ENCODE results near the gene SDCCAG8.

The SDCCAG8 gene

DNA sequence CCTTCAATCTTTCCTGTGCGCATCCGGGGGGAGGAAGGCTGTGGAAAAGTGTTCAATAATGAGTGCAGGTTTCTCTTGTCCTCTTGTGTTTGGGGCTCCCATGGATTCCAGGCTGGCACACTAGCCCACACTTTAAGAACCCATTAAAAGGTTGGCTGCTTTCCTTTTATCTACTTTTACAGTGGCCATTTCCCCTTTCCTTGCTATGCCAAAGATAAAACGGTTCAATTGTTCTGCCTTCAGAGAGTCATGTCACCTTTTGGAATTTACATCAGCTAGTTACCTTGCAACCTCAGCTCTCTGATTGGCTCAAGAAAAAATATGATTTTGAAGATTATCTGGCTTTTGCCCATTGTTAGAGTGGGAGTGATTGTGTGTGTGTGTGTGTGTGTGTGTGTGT is 182.3 kb downstream of the SDCCAG8 start:
- TF ChIP-seq LEF1 (IDR thresholded peaks at IDR 0.05; ENCODE audit: borderline replicate concordance): no peak
- TF ChIP-seq ELF4 (IDR thresholded peaks at IDR 0.05): no peak
- no peak for TF ChIP-seq FOXK2 (IDR thresholded peaks at IDR 0.05)
- TF ChIP-seq FOXM1 (IDR thresholded peaks at IDR 0.05; ENCODE audit: borderline replicate concordance): no peak
- TF ChIP-seq CTBP1 (IDR thresholded peaks at IDR 0.05; ENCODE audit: borderline replicate concordance): no peak
- no peak for TF ChIP-seq NFRKB (IDR thresholded peaks at IDR 0.05)
- no peak for TF ChIP-seq BHLHE40 (IDR thresholded peaks at IDR 0.05; ENCODE audit: borderline replicate concordance)
- no peak for TF ChIP-seq ARNT (IDR thresholded peaks at IDR 0.05)
- TF ChIP-seq HDGF (IDR thresholded peaks at IDR 0.05; ENCODE audit: borderline replicate concordance): no peak
- no peak for TF ChIP-seq L3MBTL2 (conservative IDR thresholded peaks at IDR 0.05)
- TF ChIP-seq TARDBP (IDR thresholded peaks at IDR 0.05): no peak
- TF ChIP-seq ZNF384 (IDR thresholded peaks at IDR 0.05): no peak
- no peak for TF ChIP-seq FOXA1 (IDR thresholded peaks at IDR 0.05)
- TF ChIP-seq, protein P1, sequence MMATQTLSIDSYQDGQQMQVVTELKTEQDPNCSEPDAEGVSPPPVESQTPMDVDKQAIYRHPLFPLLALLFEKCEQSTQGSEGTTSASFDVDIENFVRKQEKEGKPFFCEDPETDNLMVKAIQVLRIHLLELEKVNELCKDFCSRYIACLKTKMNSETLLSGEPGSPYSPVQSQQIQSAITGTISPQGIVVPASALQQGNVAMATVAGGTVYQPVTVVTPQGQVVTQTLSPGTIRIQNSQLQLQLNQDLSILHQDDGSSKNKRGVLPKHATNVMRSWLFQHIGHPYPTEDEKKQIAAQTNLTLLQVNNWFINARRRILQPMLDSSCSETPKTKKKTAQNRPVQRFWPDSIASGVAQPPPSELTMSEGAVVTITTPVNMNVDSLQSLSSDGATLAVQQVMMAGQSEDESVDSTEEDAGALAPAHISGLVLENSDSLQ (IDR thresholded peaks at IDR 0.05): no peak
- CTCF ChIA-PET: no interaction called here
- DNase-seq (ENCODE audit: extremely low spot score): no peak
- POLR2A ChIA-PET: no interaction called here

DNA sequence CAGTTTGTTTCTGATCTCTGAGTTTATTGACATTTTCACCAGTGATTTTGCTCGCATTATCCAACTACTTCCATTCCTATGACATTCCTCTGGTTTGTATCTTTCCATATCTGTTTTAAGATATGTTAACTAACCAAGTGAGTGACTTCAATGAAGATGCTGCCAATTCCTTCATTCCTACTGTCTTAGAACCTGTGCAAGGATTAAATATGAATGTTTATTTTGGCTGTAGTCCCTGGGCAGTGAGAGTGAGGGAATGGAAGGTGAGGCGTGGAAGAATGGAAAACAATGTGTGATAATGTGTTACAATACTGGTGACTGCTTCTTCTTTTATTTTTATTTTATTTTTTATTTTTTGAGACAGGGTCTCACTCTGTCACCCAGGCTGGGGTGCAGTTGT is 183.0 kb downstream of the SDCCAG8 start:
- DNase-seq (ENCODE audit: extremely low spot score): no peak
- ChIA-PET POLR2A (no interaction called here), CTCF (no interaction called here)
- TF ChIP-seq TARDBP (IDR thresholded peaks at IDR 0.05) (no peak), ELF4 (IDR thresholded peaks at IDR 0.05) (no peak), FOXK2 (IDR thresholded peaks at IDR 0.05) (no peak), CTBP1 (IDR thresholded peaks at IDR 0.05; ENCODE audit: borderline replicate concordance) (no peak), NFRKB (IDR thresholded peaks at IDR 0.05) (no peak), FOXM1 (IDR thresholded peaks at IDR 0.05; ENCODE audit: borderline replicate concordance) (no peak), ZNF384 (IDR thresholded peaks at IDR 0.05) (no peak)

DNA sequence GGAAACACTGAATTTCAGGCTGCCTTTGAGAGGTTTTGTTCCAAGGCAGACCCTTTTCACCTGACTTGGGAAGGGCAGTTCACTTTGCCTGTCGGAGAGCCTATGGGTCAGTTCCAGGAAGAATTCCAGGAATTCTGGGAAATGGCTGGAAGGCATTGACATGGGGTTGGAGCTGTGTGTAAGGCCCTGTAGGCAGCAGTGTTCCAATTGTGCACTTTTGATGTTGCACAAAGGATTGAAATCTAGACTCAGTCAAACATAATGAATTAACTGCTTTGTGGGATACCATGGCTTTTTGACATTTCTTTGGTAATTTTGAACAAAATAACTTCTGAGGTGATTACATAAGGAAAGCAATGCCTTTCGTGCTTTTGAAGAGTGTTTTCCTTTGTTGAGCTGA is 184.6 kb downstream of the SDCCAG8 start:
- ChIA-PET POLR2A (no interaction called here), CTCF (no interaction called here)
- TF ChIP-seq FOXM1 (IDR thresholded peaks at IDR 0.05; ENCODE audit: borderline replicate concordance): no peak
- no peak for TF ChIP-seq SUZ12 (IDR thresholded peaks at IDR 0.05)
- no peak for TF ChIP-seq LEF1 (IDR thresholded peaks at IDR 0.05; ENCODE audit: borderline replicate concordance)
- TF ChIP-seq ARNT (IDR thresholded peaks at IDR 0.05): no peak
- no peak for TF ChIP-seq CTBP1 (IDR thresholded peaks at IDR 0.05; ENCODE audit: borderline replicate concordance)
- no peak for TF ChIP-seq TARDBP (IDR thresholded peaks at IDR 0.05)
- TF ChIP-seq ZNF384 (IDR thresholded peaks at IDR 0.05): no peak
- TF ChIP-seq NFRKB (IDR thresholded peaks at IDR 0.05): no peak
- TF ChIP-seq, protein P1 (IDR thresholded peaks at IDR 0.05): no peak
- no peak for TF ChIP-seq HDGF (IDR thresholded peaks at IDR 0.05; ENCODE audit: borderline replicate concordance)
- TF ChIP-seq SP1 (IDR thresholded peaks at IDR 0.05): no peak
- TF ChIP-seq FOXA1 (IDR thresholded peaks at IDR 0.05): no peak
- no peak for DNase-seq (ENCODE audit: extremely low spot score)

DNA sequence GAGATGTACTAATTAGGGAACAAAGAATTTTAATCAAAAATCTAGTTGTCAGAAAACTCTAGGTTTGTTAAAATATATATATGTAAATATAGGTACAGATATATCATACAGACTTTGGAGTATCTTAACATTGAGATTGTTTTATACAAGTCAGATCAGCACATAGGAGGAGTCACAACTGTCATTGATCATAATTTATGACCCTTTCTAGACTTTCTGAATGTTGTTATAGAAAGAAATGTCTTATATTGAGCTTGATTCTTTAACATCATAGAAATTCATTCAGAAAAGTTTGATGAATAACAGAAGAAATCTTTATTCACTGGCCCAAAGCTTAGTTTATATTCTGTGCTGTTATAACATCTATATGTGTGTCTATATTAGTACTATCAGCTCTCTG is 185.8 kb downstream of the SDCCAG8 start:
- TF ChIP-seq BHLHE40 (IDR thresholded peaks at IDR 0.05; ENCODE audit: borderline replicate concordance) (no peak), FOXK2 (IDR thresholded peaks at IDR 0.05) (no peak), LEF1 (IDR thresholded peaks at IDR 0.05; ENCODE audit: borderline replicate concordance) (no peak), TARDBP (IDR thresholded peaks at IDR 0.05) (no peak), FOXA1 (IDR thresholded peaks at IDR 0.05) (no peak), CTBP1 (IDR thresholded peaks at IDR 0.05; ENCODE audit: borderline replicate concordance) (no peak), SP1 (IDR thresholded peaks at IDR 0.05) (no peak), FOXM1 (IDR thresholded peaks at IDR 0.05; ENCODE audit: borderline replicate concordance) (no peak)
- TF ChIP-seq, protein P1 (IDR thresholded peaks at IDR 0.05): peak; percentile 84
- DNase-seq (ENCODE audit: extremely low spot score): no peak
- ChIA-PET POLR2A (no interaction called here), CTCF (interaction anchor here (0.6 kb wide), 1 partner anchor 61 kb away, joined by 3 read pairs; no protein-coding TSS in a partner anchor)

DNA sequence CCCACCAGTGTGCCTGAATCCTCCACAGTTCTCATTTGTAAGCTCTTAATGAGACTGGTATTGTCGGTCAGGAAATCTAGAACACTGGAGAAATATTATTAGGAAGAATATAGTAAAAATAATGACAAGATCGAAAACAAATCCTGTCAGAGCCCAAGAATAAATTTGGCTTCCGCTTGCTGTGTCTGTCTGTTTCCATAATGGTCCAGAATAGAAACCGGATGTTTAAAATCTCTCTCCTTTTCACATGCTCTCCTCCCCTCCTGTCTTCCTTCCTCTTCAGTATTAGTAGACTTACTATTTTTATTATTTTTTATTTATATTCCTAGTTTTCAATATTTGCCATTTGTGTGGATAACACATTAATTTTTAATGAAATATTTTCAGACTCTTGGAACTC is 187.7 kb downstream of the SDCCAG8 start:
- no peak for TF ChIP-seq FOXM1 (IDR thresholded peaks at IDR 0.05; ENCODE audit: borderline replicate concordance)
- no peak for TF ChIP-seq ELF4 (IDR thresholded peaks at IDR 0.05)
- TF ChIP-seq FOXK2 (IDR thresholded peaks at IDR 0.05): no peak
- no peak for TF ChIP-seq L3MBTL2 (conservative IDR thresholded peaks at IDR 0.05)
- no peak for TF ChIP-seq ZNF384 (IDR thresholded peaks at IDR 0.05)
- TF ChIP-seq LEF1 (IDR thresholded peaks at IDR 0.05; ENCODE audit: borderline replicate concordance): no peak
- no peak for TF ChIP-seq SP1 (IDR thresholded peaks at IDR 0.05)
- TF ChIP-seq FOXA1 (IDR thresholded peaks at IDR 0.05): no peak
- no peak for TF ChIP-seq SUZ12 (IDR thresholded peaks at IDR 0.05)
- no peak for TF ChIP-seq ARNT (IDR thresholded peaks at IDR 0.05)
- no peak for TF ChIP-seq BHLHE40 (IDR thresholded peaks at IDR 0.05; ENCODE audit: borderline replicate concordance)
- no peak for TF ChIP-seq CTBP1 (IDR thresholded peaks at IDR 0.05; ENCODE audit: borderline replicate concordance)
- TF ChIP-seq, protein P1 (IDR thresholded peaks at IDR 0.05): no peak
- TF ChIP-seq HDGF (IDR thresholded peaks at IDR 0.05; ENCODE audit: borderline replicate concordance): no peak
- no peak for TF ChIP-seq NFRKB (IDR thresholded peaks at IDR 0.05)
- no peak for TF ChIP-seq TARDBP (IDR thresholded peaks at IDR 0.05)
- no peak for DNase-seq (ENCODE audit: extremely low spot score)
- ChIA-PET CTCF (interaction anchor here (1.0 kb wide), 1 partner anchor 8 kb away, joined by 6 read pairs; no protein-coding TSS in a partner anchor), POLR2A (no interaction called here)

DNA sequence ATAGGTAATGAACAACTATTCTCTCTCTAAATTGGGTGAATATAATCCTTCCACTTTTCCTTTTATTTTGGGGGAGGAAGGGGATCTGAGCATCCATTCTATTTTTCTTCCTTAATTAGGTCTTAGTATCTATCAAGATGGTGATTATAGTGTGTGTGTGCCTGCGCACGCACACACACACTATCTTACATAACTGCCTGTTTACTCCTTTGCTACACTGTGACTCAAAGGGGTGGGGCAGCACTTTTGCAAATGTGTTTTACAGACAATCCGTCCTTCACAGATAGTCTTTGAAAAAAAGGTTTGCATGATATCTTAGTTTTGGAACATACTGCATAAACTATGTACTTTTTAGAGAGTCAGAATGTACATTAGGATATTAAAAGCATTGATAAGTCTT is 191.5 kb downstream of the SDCCAG8 start:
- ChIA-PET POLR2A (no interaction called here), CTCF (interaction anchor here (0.9 kb wide), 1 partner anchor 13 kb away, joined by 3 read pairs; no protein-coding TSS in a partner anchor)
- DNase-seq (ENCODE audit: extremely low spot score): no peak
- no peak for TF ChIP-seq ARNT (IDR thresholded peaks at IDR 0.05)
- TF ChIP-seq FOXM1 (IDR thresholded peaks at IDR 0.05; ENCODE audit: borderline replicate concordance): no peak
- TF ChIP-seq L3MBTL2 (conservative IDR thresholded peaks at IDR 0.05): no peak
- no peak for TF ChIP-seq HDGF (IDR thresholded peaks at IDR 0.05; ENCODE audit: borderline replicate concordance)
- no peak for TF ChIP-seq SP1 (IDR thresholded peaks at IDR 0.05)
- TF ChIP-seq LEF1 (IDR thresholded peaks at IDR 0.05; ENCODE audit: borderline replicate concordance): no peak
- TF ChIP-seq FOXA1 (IDR thresholded peaks at IDR 0.05): no peak
- no peak for TF ChIP-seq TARDBP (IDR thresholded peaks at IDR 0.05)
- TF ChIP-seq NFRKB (IDR thresholded peaks at IDR 0.05): no peak
- no peak for TF ChIP-seq SUZ12 (IDR thresholded peaks at IDR 0.05)
